IMR-90 (cell line): Measurements from ENCODE around the gene CCDC7.

ENCODE experiments used
- BHLHE40 ChIP-seq: fragments of 150-350 bp; IDR thresholded peaks from 2 replicates; pipeline ENCODE4 v1.6.1; 2016; ENCODE audit warnings: mild to moderate bottlenecking, low read depth, low read length
- CEBPB ChIP-seq: IDR thresholded peaks from 2 replicates; pipeline ENCODE4 v1.6.1; 2012; ENCODE audit warnings: low read depth, low read length, improper control_type of control experiment
- CHD1 ChIP-seq: IDR thresholded peaks from 2 replicates; pipeline ENCODE4 v1.6.1; 2012; ENCODE audit warnings: low read depth, low read length, improper control_type of control experiment
- CTCF ChIP-seq: conservative IDR thresholded peaks from 2 replicates; pipeline ENCODE4 v1.5.1; 2012; ENCODE audit warnings: mild to moderate bottlenecking, low read depth, low read length, improper control_type of control experiment
- FOS ChIP-seq: fragments of 150-350 bp; IDR thresholded peaks from 2 replicates; pipeline ENCODE4 v1.6.1; 2016; ENCODE audit warnings: low read depth, low read length
- MAFK ChIP-seq: IDR thresholded peaks from 2 replicates; pipeline ENCODE4 v1.6.1; 2012; ENCODE audit warnings: low read depth, low read length, improper control_type of control experiment
- NFE2L2 ChIP-seq: fragments of 150-350 bp; IDR thresholded peaks from 2 replicates; pipeline ENCODE4 v1.6.1; 2016; ENCODE audit warnings: low read depth, mild to moderate bottlenecking, low read length
- POLR2A ChIP-seq: IDR thresholded peaks from 2 replicates; pipeline ENCODE4 v1.6.1; 2012; ENCODE audit warnings: mild to moderate bottlenecking, low read depth, low read length
- RAD21 ChIP-seq: IDR thresholded peaks from 2 replicates; pipeline ENCODE4 v1.6.1; 2012; ENCODE audit warnings: low read length, improper control_type of control experiment
- RCOR1 ChIP-seq: IDR thresholded peaks from 2 replicates; pipeline ENCODE4 v1.6.1; 2012; ENCODE audit warnings: mild to moderate bottlenecking, low read length, improper control_type of control experiment; ENCODE audit not compliant: insufficient replicate concordance
- RFX5 ChIP-seq: IDR thresholded peaks from 2 replicates; pipeline ENCODE4 v1.8.0; 2012; ENCODE audit warnings: low read depth, mild to moderate bottlenecking, low read length, moderate library complexity
- SMC3 ChIP-seq: fragments of 150-350 bp; IDR thresholded peaks from 2 replicates; pipeline ENCODE4 v1.6.1; 2016; ENCODE audit warnings: low read depth, mild to moderate bottlenecking, antibody characterized with exemption, low read length, moderate library complexity
- TF ChIP-seq, protein P1 (sequence below): fragments of 150-350 bp; IDR thresholded peaks from 2 replicates; pipeline ENCODE4 v1.6.1; 2017; ENCODE audit warnings: mild to moderate bottlenecking, antibody characterized with exemption, low read length, low read depth
- TF ChIP-seq, protein P2 (sequence below): fragments of 150-350 bp; IDR thresholded peaks from 2 replicates; pipeline ENCODE4 v1.6.1; 2016; ENCODE audit warnings: low read depth, mild to moderate bottlenecking, low read length, moderate library complexity, borderline replicate concordance

DNA sequence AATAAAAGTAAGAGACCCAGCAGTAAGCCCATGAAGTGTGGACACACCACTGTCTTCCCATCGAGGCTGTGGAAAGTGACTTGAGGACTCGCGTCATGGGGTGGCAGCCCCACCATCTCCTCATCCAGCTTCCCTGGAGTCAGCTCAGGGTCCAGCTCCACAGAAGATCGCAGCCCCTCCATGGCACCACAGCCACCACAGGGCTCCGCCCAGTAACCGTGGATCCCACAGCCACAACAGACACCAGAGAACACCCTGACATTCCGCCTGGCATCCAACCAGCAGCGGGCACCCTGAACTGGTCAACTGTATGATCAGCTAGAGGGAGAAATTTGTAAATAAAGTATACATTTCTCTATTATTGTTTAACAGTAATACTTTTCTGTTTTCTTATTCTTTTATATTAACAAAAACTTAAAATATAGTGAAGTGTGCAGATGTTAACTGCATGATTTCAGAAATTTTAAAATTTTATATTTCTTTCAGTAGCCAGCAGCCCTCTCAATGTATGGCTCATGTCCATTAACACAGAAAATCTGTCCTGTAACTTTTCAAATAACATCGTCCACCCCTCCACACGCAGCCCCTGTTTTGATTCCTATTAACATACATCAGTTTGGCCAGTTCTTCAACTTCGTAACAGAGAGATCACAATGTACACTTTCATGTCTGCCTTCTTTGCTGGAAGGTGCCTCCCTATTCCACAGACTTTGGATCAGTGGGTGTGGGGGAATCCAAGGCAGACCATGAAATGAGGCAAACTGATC is 442.4 kb downstream of the CCDC7 start:
- TF ChIP-seq CTCF (no peak), FOS (no peak), POLR2A (0 out of 2 replicates have a peak, but pooled peaks have one; percentile 17), RAD21 (no peak), CEBPB (no peak), CHD1 (no peak), RCOR1 (no peak), SMC3 (no peak), NFE2L2 (no peak), BHLHE40 (no peak), RFX5 (no peak), MAFK (no peak)
- TF ChIP-seq, protein P1, sequence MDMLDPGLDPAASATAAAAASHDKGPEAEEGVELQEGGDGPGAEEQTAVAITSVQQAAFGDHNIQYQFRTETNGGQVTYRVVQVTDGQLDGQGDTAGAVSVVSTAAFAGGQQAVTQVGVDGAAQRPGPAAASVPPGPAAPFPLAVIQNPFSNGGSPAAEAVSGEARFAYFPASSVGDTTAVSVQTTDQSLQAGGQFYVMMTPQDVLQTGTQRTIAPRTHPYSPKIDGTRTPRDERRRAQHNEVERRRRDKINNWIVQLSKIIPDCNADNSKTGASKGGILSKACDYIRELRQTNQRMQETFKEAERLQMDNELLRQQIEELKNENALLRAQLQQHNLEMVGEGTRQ = no peak
- TF ChIP-seq, protein P2, sequence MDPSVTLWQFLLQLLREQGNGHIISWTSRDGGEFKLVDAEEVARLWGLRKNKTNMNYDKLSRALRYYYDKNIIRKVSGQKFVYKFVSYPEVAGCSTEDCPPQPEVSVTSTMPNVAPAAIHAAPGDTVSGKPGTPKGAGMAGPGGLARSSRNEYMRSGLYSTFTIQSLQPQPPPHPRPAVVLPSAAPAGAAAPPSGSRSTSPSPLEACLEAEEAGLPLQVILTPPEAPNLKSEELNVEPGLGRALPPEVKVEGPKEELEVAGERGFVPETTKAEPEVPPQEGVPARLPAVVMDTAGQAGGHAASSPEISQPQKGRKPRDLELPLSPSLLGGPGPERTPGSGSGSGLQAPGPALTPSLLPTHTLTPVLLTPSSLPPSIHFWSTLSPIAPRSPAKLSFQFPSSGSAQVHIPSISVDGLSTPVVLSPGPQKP = no peak
